A549 (cell line): ENCODE measurements around the gene KRTAP5-7. TPM values are rescaled to one million over a fixed set of nuclear protein-coding genes. Genes with fewer than 3 reads are reported as not detected.

Source experiments
- ATAC-seq, 2 experiments: fragments of 200-7000 bp in 1 of 2; fragments of >200 bp in 1 of 2; cut with Nextera tagmentation in 1 of 2; cut with Tn5 transposase in 1 of 2; 3 replicates each; pipeline versions ENCODE4 v1.8.0 to v1.9.1; 2018 to 2020; ENCODE audit warnings: mild to moderate bottlenecking in 1 of 2, moderate library complexity in 1 of 2
- CTCF ChIA-PET: fragments of 300-600 bp; sonication (Branson Sonifier 250); formaldehyde crosslinking; extraction: SDS; loops from one replicate; lab custom pipeline; 2021; ENCODE audit warnings: antibody characterized with exemption, inconsistent platforms; lab: Yijun Ruan, JAX
- POLR2A ChIA-PET: fragments of 350-600 bp; formaldehyde crosslinking; extraction: SDS; loops from one replicate; lab custom pipeline; 2021; ENCODE audit warnings: antibody characterized with exemption, inconsistent platforms; lab: Yijun Ruan, JAX
- DNase-seq, 2 experiments: peaks; one replicate each; pipeline versions ENCODE4 v3.0.0 to v3.0.0-alpha.2; 2011 to 2016; ENCODE audit warnings: low read depth in 1 of 2, low spot score in 1 of 2
- FAIRE-seq: peaks from 2 replicates; lab custom pipeline; 2011; peaks lifted over from hg19 to GRCh38; lab: Jason Lieb, UNC
- H3K27ac ChIP-seq, 2 experiments: fragments of >200 bp; sonication (Bioruptor Twin); formaldehyde crosslinking; 3 replicates each; pipeline ENCODE4 v1.5.1; 2016 to 2017
- H3K4me1 ChIP-seq: fragments of >200 bp; sonication (Bioruptor Twin); formaldehyde crosslinking; 3 replicates; pipeline ENCODE4 v1.6.1; 2016
- H3K4me2 ChIP-seq: fragments of >200 bp; sonication (Bioruptor Twin); formaldehyde crosslinking; 3 replicates; pipeline ENCODE4 v1.6.1; 2016
- H3K4me3 ChIP-seq: fragments of >200 bp; sonication (Bioruptor Twin); formaldehyde crosslinking; 3 replicates; pipeline ENCODE4 v1.5.1; 2016
- H3K9me3 ChIP-seq: fragments of >200 bp; sonication (Bioruptor Twin); formaldehyde crosslinking; 3 replicates; pipeline ENCODE4 v1.6.1; 2016
- BCL3 ChIP-seq: fragments of >200 bp; sonication (Bioruptor Twin); formaldehyde crosslinking; IDR thresholded peaks from 3 replicates; pipeline ENCODE4 v1.6.1; 2016
- BHLHE40 ChIP-seq: IDR thresholded peaks from 2 replicates; pipeline ENCODE4 v1.6.1; 2012; ENCODE audit warnings: low read depth, low read length, inconsistent platforms
- CBX2 ChIP-seq: fragments of 200-600 bp; sonication (generic); IDR thresholded peaks from 2 replicates; pipeline ENCODE4 v1.6.1; 2016; ENCODE audit warnings: low read depth, mild to moderate bottlenecking, borderline replicate concordance
- CBX8 ChIP-seq: fragments of 200-600 bp; sonication (generic); IDR thresholded peaks from 2 replicates; pipeline ENCODE4 v1.6.1; 2016
- CTCF ChIP-seq: fragments of >200 bp; sonication (Bioruptor Twin); formaldehyde crosslinking; IDR thresholded peaks from 3 replicates; pipeline ENCODE4 v1.5.1; 2016
- E2F6 ChIP-seq: IDR thresholded peaks from 2 replicates; pipeline ENCODE4 v1.6.1; 2012; ENCODE audit warnings: low read depth, borderline replicate concordance
- EHMT2 ChIP-seq: fragments of 200-600 bp; sonication (generic); IDR thresholded peaks from 2 replicates; pipeline ENCODE4 v1.6.1; 2016; ENCODE audit warnings: antibody characterized with exemption, low read depth, mild to moderate bottlenecking, moderate library complexity
- FOXS1 ChIP-seq: fragments of 250-450 bp; sonication (Bioruptor Pico); IDR thresholded peaks from 2 replicates; pipeline ENCODE4 v1.5.0; 2020; ENCODE audit warnings: mild to moderate bottlenecking, moderate library complexity
- HMGXB4 ChIP-seq: fragments of 250-450 bp; sonication (Bioruptor Pico); IDR thresholded peaks from 2 replicates; pipeline ENCODE4 v1.5.0; 2021; ENCODE audit warnings: mild to moderate bottlenecking, moderate library complexity, borderline replicate concordance
- HOXB5 ChIP-seq: fragments of 250-450 bp; sonication (Bioruptor Pico); IDR thresholded peaks from 2 replicates; pipeline ENCODE4 v1.5.0; 2020; ENCODE audit warnings: mild to moderate bottlenecking, moderate library complexity
- KDM1A ChIP-seq: fragments of 200-600 bp; sonication (generic); IDR thresholded peaks from 2 replicates; pipeline ENCODE4 v1.6.1; 2016; ENCODE audit warnings: low read depth, mild to moderate bottlenecking
- KDM5A ChIP-seq: fragments of 200-600 bp; sonication (generic); IDR thresholded peaks from 2 replicates; pipeline ENCODE4 v1.6.1; 2016; ENCODE audit warnings: antibody characterized with exemption, mild to moderate bottlenecking
- MAFK ChIP-seq: fragments of 450-650 bp; IDR thresholded peaks from 2 replicates; pipeline ENCODE4 v1.6.1; 2014; ENCODE audit not compliant: partially characterized antibody
- NFE2L2 ChIP-seq: fragments of 150-350 bp; conservative IDR thresholded peaks from 2 replicates; pipeline ENCODE4 v1.6.1; 2014; ENCODE audit warnings: low read length
- NPAS2 ChIP-seq: fragments of 250-450 bp; sonication (Bioruptor Pico); IDR thresholded peaks from 2 replicates; pipeline ENCODE4 v1.8.0; 2022; ENCODE audit warnings: mild to moderate bottlenecking, moderate library complexity, borderline replicate concordance
- PHF8 ChIP-seq: fragments of 200-600 bp; sonication (generic); IDR thresholded peaks from 2 replicates; pipeline ENCODE4 v1.6.1; 2016; ENCODE audit warnings: low read depth, mild to moderate bottlenecking, antibody characterized with exemption, moderate library complexity, borderline replicate concordance
- POLR2AphosphoS2 ChIP-seq: conservative IDR thresholded peaks from 2 replicates; pipeline ENCODE4 v1.6.1; 2012; ENCODE audit warnings: low read length, improper control_type of control experiment, inconsistent platforms
- RNF2 ChIP-seq: fragments of 200-600 bp; sonication (generic); IDR thresholded peaks from 2 replicates; pipeline ENCODE4 v1.6.1; 2016; ENCODE audit warnings: low read depth, mild to moderate bottlenecking, antibody characterized with exemption, moderate library complexity, borderline replicate concordance
- SREBF2 ChIP-seq: fragments of 450-650 bp; IDR thresholded peaks from 2 replicates; pipeline ENCODE4 v1.6.1; 2014; ENCODE audit warnings: mild to moderate bottlenecking, moderate library complexity
- TP53 ChIP-seq: fragments of 250-450 bp; sonication (Bioruptor Pico); IDR thresholded peaks from 2 replicates; pipeline ENCODE4 v1.5.0; 2021; ENCODE audit warnings: mild to moderate bottlenecking, moderate library complexity
- ZFP36 ChIP-seq: fragments of 450-650 bp; IDR thresholded peaks from 2 replicates; pipeline ENCODE4 v1.6.1; 2014; ENCODE audit warnings: borderline replicate concordance; ENCODE audit not compliant: partially characterized antibody
- ZNF302 ChIP-seq: fragments of 250-450 bp; sonication (Bioruptor Pico); IDR thresholded peaks from 2 replicates; pipeline ENCODE4 v1.9.0; 2021; ENCODE audit warnings: inconsistent platforms, mild to moderate bottlenecking, moderate library complexity
- WGBS: methylation state at CpG from one replicate; pipeline ENCODE4 v1.1.6; 2017; ENCODE audit errors: missing lambda C conversion rate; 5-methylcytosine and 5-hydroxymethylcytosine counted together
- polyA plus RNA-seq, 4 experiments: library from polyadenylated mRNA; depleted of rRNA in 3 of 4; stranded (reverse); fragments of >200 nt; fragmentation: RNase III in 1 of 4; extraction: RNeasy Plus Mini Kit Qiagen cat#74134 plus additional on column Dnase treatment in 1 of 4; gene quantifications; 2 replicates in 3 of 4; 3 replicates in 1 of 4; pipeline ENCODE4 v1.2.3, GENCODE V29; 2011 to 2017

Gene KRTAP5-7
- polyA plus RNA-seq, 2 of the 4 experiments (the other 2 are of a cell fraction) = not detected

GRCh38 chr11:71491531-71491930 lies 35.5 kb upstream of the KRTAP5-7 start:
- CTCF ChIA-PET = no interaction called here
- no peak for DNase-seq
- H3K4me3 ChIP-seq = no peak overlapping the region

GRCh38 chr11:71491940-71492339 lies 35.1 kb upstream of the KRTAP5-7 start:
- H3K4me2 ChIP-seq = no peak overlapping the region
- no peak overlapping the region for H3K27ac ChIP-seq
- H3K9me3 ChIP-seq = no peaks in the 10 kb centered on the region
- peaks cover 13% of the 10 kb centered on the region; the same call in 2 of the 3 replicates for H3K4me1 ChIP-seq
- DNase-seq = no peak
- CTCF ChIA-PET = no interaction called here
- no peak for FAIRE-seq
- POLR2A ChIA-PET = no interaction called here
- no peak overlapping the region for H3K4me3 ChIP-seq
- 88% methylated on average over 9 of the region's 9 CpGs for WGBS
- ATAC-seq = no peak
- TF ChIP-seq HOXB5 (CRISPR knock-in tag) = no peak
- TF ChIP-seq KDM5A = no peak
- TF ChIP-seq CBX2 = no peak
- TF ChIP-seq E2F6 = no peak
- no peak for TF ChIP-seq EHMT2
- TF ChIP-seq BHLHE40 = no peak
- no peak for TF ChIP-seq CTCF
- no peak for TF ChIP-seq FOXS1
- TF ChIP-seq RNF2 = no peak
- TF ChIP-seq ZFP36 = no peak
- no peak for TF ChIP-seq MAFK
- no peak for TF ChIP-seq HMGXB4 (CRISPR knock-in tag)
- no peak for TF ChIP-seq ZNF302 (CRISPR knock-in tag)
- no peak for TF ChIP-seq PHF8
- no peak for TF ChIP-seq TP53 (CRISPR knock-in tag)
- TF ChIP-seq KDM1A = no peak
- TF ChIP-seq SREBF2 = no peak

More at GRCh38 chr11:71491531-71491930, 35.5 kb upstream of the KRTAP5-7 start:
- WGBS = 100% methylated on average over 3 of the region's 19 CpGs
- H3K9me3 ChIP-seq = no peaks in the 10 kb centered on the region
- ATAC-seq (0 out of 6 replicates have a peak, but pooled peaks of 1 of the 2 experiments have one; percentile 20), FAIRE-seq (no peak)
- no peak for TF ChIP-seq PHF8
- no peak for TF ChIP-seq BCL3
- no peak for TF ChIP-seq CBX8
- TF ChIP-seq POLR2AphosphoS2 = no peak
- TF ChIP-seq NFE2L2 = no peak
- no peak for TF ChIP-seq NPAS2 (CRISPR knock-in tag)
- no peak for TF ChIP-seq EHMT2
- H3K4me2 ChIP-seq = no peak overlapping the region
- H3K27ac ChIP-seq = no peak overlapping the region
- peaks cover 13% of the 10 kb centered on the region; the same call in 2 of the 3 replicates for H3K4me1 ChIP-seq
- POLR2A ChIA-PET = no interaction called here
